K562 (cell line): ENCODE results near the gene YAE1.

Experiments used
- CEBPB ChIP-seq: fragments of 450-650 bp; IDR thresholded peaks from 2 replicates; pipeline ENCODE4 v1.6.1; 2016; ENCODE audit warnings: missing genetic modification characterization, missing compliant biosample characterization
- ERF ChIP-seq: fragments of 450-650 bp; formaldehyde crosslinking; IDR thresholded peaks from 2 replicates; pipeline ENCODE4 v1.4.0; 2020; ENCODE audit warnings: mild to moderate bottlenecking, mixed read lengths
- GATA2 ChIP-seq: sonication (generic); formaldehyde crosslinking; IDR thresholded peaks from 2 replicates; pipeline ENCODE4 v1.4.0; 2020; ENCODE audit warnings: mild to moderate bottlenecking, missing genetic modification reagents
- SIN3A ChIP-seq, 2 experiments: fragments of 150-350 bp in 1 of 2; IDR thresholded peaks; 2 replicates each; pipeline ENCODE4 v1.6.1; 2011 to 2016; ENCODE audit warnings: borderline replicate concordance in 2 of 2, low read depth in 2 of 2, low read length in 2 of 2, mild to moderate bottlenecking in 2 of 2, moderate library complexity in 2 of 2; ENCODE audit not compliant: control insufficient read depth in 1 of 2
- TCF7L2 ChIP-seq: fragments of 150-350 bp; IDR thresholded peaks from 2 replicates; pipeline ENCODE4 v1.6.1; 2016; ENCODE audit warnings: low read depth, mild to moderate bottlenecking, low read length, moderate library complexity
- USF2 ChIP-seq: sonication (generic); formaldehyde crosslinking; IDR thresholded peaks from 2 replicates; pipeline ENCODE4 v1.5.0; 2020; ENCODE audit warnings: missing genetic modification reagents

GRCh38 chr7:39613577-39613976, 47.4 kb downstream of the YAE1 start:
- no peak for TF ChIP-seq TCF7L2
- no peak for TF ChIP-seq CEBPB (tag)
- TF ChIP-seq SIN3A (IDR thresholded peaks at IDR 0.05; ENCODE audit: borderline replicate concordance in 2 of 2, control insufficient read depth in 1 of 2, low read depth in 2 of 2, low read length in 2 of 2) = no peak
- TF ChIP-seq GATA2 = no peak
- TF ChIP-seq USF2 (CRISPR knock-in tag) = no peak
- no peak for TF ChIP-seq ERF (CRISPR knock-in tag)
